ENCODE data around the gene IL1RAPL2.

DNA sequence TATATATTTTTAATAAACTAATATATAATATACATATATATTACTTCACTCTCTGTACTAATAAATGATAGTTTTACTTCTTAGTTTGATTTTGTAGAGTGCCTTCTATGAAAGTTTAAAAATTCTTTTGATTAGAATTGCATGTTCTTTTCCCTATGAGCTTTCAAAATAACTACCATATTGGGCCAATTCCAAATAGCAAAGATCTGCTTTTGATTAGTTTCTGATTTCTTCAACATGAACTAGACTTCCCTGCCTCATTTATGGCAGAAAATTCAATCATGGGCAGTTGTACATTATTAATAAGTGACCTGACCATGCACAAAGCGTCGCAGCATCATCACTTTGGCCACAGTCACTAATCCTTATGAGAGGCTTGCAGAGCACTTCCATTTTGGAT is 703.4 kb downstream of the IL1RAPL2 start:
- TF ChIP-seq, protein P1, sequence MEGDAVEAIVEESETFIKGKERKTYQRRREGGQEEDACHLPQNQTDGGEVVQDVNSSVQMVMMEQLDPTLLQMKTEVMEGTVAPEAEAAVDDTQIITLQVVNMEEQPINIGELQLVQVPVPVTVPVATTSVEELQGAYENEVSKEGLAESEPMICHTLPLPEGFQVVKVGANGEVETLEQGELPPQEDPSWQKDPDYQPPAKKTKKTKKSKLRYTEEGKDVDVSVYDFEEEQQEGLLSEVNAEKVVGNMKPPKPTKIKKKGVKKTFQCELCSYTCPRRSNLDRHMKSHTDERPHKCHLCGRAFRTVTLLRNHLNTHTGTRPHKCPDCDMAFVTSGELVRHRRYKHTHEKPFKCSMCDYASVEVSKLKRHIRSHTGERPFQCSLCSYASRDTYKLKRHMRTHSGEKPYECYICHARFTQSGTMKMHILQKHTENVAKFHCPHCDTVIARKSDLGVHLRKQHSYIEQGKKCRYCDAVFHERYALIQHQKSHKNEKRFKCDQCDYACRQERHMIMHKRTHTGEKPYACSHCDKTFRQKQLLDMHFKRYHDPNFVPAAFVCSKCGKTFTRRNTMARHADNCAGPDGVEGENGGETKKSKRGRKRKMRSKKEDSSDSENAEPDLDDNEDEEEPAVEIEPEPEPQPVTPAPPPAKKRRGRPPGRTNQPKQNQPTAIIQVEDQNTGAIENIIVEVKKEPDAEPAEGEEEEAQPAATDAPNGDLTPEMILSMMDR (tag by site-specific recombination; IDR thresholded peaks at IDR 0.05): no peak
- TF ChIP-seq ZIC2 (tag by site-specific recombination; IDR thresholded peaks at IDR 0.05): no peak
- TF ChIP-seq SALL2 (tag by site-specific recombination; IDR thresholded peaks at IDR 0.05; ENCODE audit: borderline replicate concordance): no peak
- TF ChIP-seq MYNN (tag by site-specific recombination; IDR thresholded peaks at IDR 0.05; ENCODE audit: borderline replicate concordance): no peak
- TF ChIP-seq, protein P2, sequence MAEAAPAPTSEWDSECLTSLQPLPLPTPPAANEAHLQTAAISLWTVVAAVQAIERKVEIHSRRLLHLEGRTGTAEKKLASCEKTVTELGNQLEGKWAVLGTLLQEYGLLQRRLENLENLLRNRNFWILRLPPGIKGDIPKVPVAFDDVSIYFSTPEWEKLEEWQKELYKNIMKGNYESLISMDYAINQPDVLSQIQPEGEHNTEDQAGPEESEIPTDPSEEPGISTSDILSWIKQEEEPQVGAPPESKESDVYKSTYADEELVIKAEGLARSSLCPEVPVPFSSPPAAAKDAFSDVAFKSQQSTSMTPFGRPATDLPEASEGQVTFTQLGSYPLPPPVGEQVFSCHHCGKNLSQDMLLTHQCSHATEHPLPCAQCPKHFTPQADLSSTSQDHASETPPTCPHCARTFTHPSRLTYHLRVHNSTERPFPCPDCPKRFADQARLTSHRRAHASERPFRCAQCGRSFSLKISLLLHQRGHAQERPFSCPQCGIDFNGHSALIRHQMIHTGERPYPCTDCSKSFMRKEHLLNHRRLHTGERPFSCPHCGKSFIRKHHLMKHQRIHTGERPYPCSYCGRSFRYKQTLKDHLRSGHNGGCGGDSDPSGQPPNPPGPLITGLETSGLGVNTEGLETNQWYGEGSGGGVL (tag by site-specific recombination; IDR thresholded peaks at IDR 0.05): no peak
- no peak for TF ChIP-seq GLI4 (tag by site-specific recombination; IDR thresholded peaks at IDR 0.05)
- TF ChIP-seq, protein P3, sequence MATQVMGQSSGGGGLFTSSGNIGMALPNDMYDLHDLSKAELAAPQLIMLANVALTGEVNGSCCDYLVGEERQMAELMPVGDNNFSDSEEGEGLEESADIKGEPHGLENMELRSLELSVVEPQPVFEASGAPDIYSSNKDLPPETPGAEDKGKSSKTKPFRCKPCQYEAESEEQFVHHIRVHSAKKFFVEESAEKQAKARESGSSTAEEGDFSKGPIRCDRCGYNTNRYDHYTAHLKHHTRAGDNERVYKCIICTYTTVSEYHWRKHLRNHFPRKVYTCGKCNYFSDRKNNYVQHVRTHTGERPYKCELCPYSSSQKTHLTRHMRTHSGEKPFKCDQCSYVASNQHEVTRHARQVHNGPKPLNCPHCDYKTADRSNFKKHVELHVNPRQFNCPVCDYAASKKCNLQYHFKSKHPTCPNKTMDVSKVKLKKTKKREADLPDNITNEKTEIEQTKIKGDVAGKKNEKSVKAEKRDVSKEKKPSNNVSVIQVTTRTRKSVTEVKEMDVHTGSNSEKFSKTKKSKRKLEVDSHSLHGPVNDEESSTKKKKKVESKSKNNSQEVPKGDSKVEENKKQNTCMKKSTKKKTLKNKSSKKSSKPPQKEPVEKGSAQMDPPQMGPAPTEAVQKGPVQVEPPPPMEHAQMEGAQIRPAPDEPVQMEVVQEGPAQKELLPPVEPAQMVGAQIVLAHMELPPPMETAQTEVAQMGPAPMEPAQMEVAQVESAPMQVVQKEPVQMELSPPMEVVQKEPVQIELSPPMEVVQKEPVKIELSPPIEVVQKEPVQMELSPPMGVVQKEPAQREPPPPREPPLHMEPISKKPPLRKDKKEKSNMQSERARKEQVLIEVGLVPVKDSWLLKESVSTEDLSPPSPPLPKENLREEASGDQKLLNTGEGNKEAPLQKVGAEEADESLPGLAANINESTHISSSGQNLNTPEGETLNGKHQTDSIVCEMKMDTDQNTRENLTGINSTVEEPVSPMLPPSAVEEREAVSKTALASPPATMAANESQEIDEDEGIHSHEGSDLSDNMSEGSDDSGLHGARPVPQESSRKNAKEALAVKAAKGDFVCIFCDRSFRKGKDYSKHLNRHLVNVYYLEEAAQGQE (tag by site-specific recombination; IDR thresholded peaks at IDR 0.05): no peak
- no peak for TF ChIP-seq ZNF776 (tag by site-specific recombination; IDR thresholded peaks at IDR 0.05; ENCODE audit: borderline replicate concordance)
- TF ChIP-seq, protein P4, sequence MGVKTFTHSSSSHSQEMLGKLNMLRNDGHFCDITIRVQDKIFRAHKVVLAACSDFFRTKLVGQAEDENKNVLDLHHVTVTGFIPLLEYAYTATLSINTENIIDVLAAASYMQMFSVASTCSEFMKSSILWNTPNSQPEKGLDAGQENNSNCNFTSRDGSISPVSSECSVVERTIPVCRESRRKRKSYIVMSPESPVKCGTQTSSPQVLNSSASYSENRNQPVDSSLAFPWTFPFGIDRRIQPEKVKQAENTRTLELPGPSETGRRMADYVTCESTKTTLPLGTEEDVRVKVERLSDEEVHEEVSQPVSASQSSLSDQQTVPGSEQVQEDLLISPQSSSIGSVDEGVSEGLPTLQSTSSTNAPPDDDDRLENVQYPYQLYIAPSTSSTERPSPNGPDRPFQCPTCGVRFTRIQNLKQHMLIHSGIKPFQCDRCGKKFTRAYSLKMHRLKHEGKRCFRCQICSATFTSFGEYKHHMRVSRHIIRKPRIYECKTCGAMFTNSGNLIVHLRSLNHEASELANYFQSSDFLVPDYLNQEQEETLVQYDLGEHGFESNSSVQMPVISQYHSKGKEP (tag by site-specific recombination; IDR thresholded peaks at IDR 0.05): no peak
- no peak for TF ChIP-seq SETDB1 (IDR thresholded peaks at IDR 0.05; ENCODE audit: insufficient read length, low read length)
- no peak for TF ChIP-seq ZNF621 (tag by site-specific recombination; IDR thresholded peaks at IDR 0.05)

Data from HEK293 (cell line).